Mammary epithelial cell (primary cell): ENCODE measurements around the gene XPR1.

Source experiments
- CTCF ChIP-seq, 2 donors: IDR thresholded peaks in 1 of 2; conservative IDR thresholded peaks in 1 of 2; 2 replicates each; pipeline ENCODE4 v1.5.1; 2011 to 2012; ENCODE audit warnings: inconsistent platforms in 2 of 2, low read length in 2 of 2, mild to moderate bottlenecking in 2 of 2, control low read depth in 1 of 2, low read depth in 1 of 2; ENCODE audit not compliant: insufficient read depth in 1 of 2; ENCODE audit errors: extremely low read depth in 1 of 2
- EZH2 ChIP-seq: IDR thresholded peaks from 2 replicates; pipeline ENCODE4 v1.6.1; 2012; ENCODE audit warnings: low read length, inconsistent platforms, borderline replicate concordance

GRCh38 chr1:180908074-180908765 lies 276.4 kb downstream of the XPR1 start:
- no peak for TF ChIP-seq CTCF (conservative IDR thresholded peaks at IDR 0.05 in 1 of 2, IDR thresholded peaks at IDR 0.05 in 1 of 2; ENCODE audit: extremely low read depth in 1 of 2, insufficient read depth in 1 of 2, low read depth in 1 of 2, low read length in 2 of 2)
- no peak for TF ChIP-seq EZH2
